ENCODE data around the gene KLF16.

KLF16 gene

DNA sequence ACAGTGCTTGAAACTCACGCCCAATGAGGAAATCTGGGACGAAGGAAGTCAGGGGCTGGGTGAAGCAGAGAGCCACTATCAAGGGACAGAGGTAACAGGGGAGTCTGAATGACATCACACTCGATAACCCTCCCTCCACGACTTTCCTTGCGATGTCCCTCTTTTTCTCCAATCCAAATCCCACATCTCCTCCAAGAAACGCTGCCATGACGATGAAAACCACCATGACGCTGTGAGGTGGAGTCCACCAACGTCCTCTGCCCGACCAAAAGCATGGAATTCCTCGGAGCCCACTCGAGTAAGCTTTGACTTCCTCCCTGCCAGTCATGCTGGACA lies 16.1 kb downstream of the KLF16 start:
- no peak for DNase-seq (ENCODE audit: low read depth)
- peak overlapping the region; percentile 92 for H3K4me3 ChIP-seq (ENCODE audit: low read length)
- TF ChIP-seq, protein P1, sequence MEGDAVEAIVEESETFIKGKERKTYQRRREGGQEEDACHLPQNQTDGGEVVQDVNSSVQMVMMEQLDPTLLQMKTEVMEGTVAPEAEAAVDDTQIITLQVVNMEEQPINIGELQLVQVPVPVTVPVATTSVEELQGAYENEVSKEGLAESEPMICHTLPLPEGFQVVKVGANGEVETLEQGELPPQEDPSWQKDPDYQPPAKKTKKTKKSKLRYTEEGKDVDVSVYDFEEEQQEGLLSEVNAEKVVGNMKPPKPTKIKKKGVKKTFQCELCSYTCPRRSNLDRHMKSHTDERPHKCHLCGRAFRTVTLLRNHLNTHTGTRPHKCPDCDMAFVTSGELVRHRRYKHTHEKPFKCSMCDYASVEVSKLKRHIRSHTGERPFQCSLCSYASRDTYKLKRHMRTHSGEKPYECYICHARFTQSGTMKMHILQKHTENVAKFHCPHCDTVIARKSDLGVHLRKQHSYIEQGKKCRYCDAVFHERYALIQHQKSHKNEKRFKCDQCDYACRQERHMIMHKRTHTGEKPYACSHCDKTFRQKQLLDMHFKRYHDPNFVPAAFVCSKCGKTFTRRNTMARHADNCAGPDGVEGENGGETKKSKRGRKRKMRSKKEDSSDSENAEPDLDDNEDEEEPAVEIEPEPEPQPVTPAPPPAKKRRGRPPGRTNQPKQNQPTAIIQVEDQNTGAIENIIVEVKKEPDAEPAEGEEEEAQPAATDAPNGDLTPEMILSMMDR (conservative IDR thresholded peaks at IDR 0.05; ENCODE audit: low read depth, low read length), result no peak

- no peak for DNase-seq (ENCODE audit: low read depth)
- TF ChIP-seq, protein P1 (conservative IDR thresholded peaks at IDR 0.05; ENCODE audit: low read depth, low read length), result no peak
- peak overlapping the region; percentile 92 for H3K4me3 ChIP-seq (ENCODE audit: low read length)
Observed at GRCh38 chr19:1846517-1847204, 16.7 kb downstream of the KLF16 start.

DNA sequence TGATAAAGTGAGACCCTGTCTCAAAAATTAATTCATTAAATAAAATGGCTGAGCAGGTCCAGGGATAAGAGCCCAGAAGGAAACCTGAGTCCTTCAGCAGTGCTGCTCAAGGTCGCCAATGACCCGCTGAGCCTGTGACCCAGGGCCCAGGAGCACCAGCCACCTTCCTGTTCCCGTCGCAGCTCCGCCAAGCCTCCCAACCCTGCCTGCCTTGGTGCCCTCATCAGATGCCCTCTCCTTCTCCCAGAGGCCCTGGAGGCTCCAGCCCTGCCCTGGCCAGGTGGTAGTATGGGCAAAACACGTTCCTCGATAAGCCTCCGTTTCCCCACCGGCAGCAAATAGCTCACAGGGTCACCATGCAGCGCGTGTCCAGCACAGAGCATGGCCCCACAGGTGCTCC lies 17.7 kb downstream of the KLF16 start:
- TF ChIP-seq, protein P1 (conservative IDR thresholded peaks at IDR 0.05; ENCODE audit: low read depth, low read length), result no peak
- no peak overlapping the region for H3K4me3 ChIP-seq (ENCODE audit: low read length)
- DNase-seq (ENCODE audit: low read depth), result no peak

DNA sequence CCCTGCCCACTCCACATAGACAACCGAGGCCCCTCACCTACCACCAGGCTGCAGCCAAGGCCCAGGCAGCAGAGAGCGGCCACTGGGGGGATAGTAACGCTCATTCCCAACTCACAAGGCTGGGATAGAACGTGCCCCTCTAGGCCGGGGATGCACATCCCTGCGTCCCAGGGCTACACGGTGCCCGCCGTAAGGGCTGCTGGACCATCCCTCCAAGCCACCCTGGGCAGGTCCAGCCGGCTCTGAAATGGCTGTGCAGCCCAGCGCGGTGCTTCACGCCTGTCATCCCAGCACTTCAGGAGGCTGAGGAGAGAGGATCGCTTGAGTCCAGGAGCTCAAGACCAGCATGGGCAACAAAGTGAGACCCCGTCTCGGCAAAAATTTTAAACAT lies 18.3 kb downstream of the KLF16 start:
- H3K4me3 ChIP-seq (ENCODE audit: low read length), result no peak overlapping the region
- DNase-seq (ENCODE audit: low read depth), result no peak
- TF ChIP-seq, protein P1 (conservative IDR thresholded peaks at IDR 0.05; ENCODE audit: low read depth, low read length), result no peak

GRCh38 chr19:1844513-1845124 lies 18.8 kb downstream of the KLF16 start:
- H3K4me3 ChIP-seq (ENCODE audit: low read length), result no peak overlapping the region
- TF ChIP-seq, protein P1 (conservative IDR thresholded peaks at IDR 0.05; ENCODE audit: low read depth, low read length), result no peak
- no peak for DNase-seq (ENCODE audit: low read depth)

DNA sequence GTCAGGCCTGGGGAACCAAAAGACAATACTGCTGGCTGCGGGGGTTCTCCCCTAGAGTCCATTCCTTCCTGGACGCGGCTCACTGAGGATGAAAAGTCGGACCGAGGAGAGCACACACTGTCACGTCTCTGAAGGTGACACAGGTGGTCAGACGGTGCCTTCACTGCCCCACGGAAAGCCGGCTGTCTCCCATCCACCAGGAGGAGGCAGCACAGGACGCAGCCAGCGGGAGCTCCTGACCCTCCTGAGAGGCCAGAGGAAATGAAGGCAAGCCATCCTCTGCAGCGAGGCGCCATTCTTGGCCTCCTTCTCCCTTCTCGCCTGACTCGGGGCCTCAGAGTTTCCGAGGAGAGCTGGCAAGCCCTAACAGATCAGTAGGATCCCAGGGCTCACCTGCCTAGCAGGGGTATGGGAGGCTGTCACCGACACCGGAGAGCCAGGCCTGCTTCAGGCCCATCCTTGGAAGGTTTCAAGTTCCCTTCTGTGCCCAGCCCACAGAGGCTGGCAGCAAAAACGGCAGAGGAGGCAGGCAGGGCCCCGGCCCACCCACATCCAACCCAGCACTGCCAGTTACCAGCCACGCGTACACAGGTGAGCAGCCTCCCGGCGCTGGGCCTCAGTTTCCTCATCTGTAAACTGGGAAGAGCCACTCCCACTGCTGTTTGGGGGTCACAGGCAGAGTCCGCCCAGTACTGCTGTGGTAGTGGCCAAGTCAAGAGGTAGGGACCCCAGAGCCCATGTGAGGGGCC lies 19.6 kb downstream of the KLF16 start:
- no peak for DNase-seq (ENCODE audit: low read depth)
- TF ChIP-seq, protein P1 (conservative IDR thresholded peaks at IDR 0.05; ENCODE audit: low read depth, low read length), result peak; percentile 12
- no peak overlapping the region for H3K4me3 ChIP-seq (ENCODE audit: low read length)

All from retinal pigment epithelial cell (primary cell).